RKO (cell line): Measurements from ENCODE around the gene KRTAP8-1.
A peak's percentile ranks its signal among the peaks of the same experiment; 100 is the strongest.

ENCODE experiments used
- DNase-seq: peaks from one replicate; pipeline ENCODE4 v3.0.0-alpha.2; 2016; ENCODE audit warnings: low spot score

Gene KRTAP8-1

DNA sequence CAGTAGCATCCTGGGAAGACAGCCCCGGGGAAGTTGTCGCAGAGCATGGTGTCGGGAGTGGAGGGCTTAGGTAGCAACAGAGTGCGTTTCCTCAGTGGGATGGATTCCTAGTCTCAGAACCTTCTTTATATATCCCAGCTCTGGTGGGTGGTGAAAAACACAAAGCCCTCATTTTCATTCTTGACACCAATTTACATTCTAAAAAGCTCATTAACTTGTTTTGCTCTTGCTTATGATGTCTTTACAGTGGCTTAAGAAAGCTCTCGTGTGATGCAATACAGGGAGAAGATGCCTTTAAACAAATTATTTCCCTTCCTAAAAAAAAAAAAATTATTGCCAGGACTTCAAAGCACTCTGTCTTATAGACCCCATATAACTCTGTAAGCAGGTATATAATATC lies at the start of gene KRTAP8-1:
TSS of gene KRTAP8-1 (minus strand) at position 101 of the 400 bp plus-strand sequence. CDS start at position 47, 54 bp downstream.
- DNase-seq: no peak

GRCh38 chr21:30847627-30848500 lies 34.8 kb upstream of the KRTAP8-1 start:
- DNase-seq: no peak

DNA sequence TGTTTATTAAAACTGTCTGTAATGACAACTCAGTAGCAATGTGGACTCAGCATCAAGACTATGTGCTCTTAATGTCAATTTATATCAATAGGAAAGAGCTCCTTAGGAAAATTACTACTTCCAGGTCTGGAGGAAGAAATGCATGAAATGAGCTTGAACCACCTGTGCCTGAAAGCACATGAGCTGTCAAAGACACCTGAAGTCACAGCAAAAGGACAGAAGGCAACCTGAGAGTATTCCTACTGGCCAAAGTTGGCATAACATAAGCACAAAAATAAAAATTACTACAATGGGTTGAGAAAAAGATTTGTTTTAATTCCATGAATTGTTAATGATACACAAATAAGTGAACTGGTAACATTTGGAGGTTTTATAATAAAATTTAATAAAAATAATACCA lies 29.9 kb upstream of the KRTAP8-1 start:
- DNase-seq: no peak

GRCh38 chr21:30839304-30839703 lies 26.2 kb upstream of the KRTAP8-1 start:
- peak; percentile 85 for DNase-seq

- DNase-seq: no peak
Measured at GRCh38 chr21:30838536-30838935, 25.5 kb upstream of the KRTAP8-1 start.

GRCh38 chr21:30831194-30831765 lies 18.2 kb upstream of the KRTAP8-1 start:
- DNase-seq: peak; percentile 38

- no peak for DNase-seq
Measured at GRCh38 chr21:30829659-30830058, 16.6 kb upstream of the KRTAP8-1 start, which contains the start of gene KRTAP7-1. Gene KRTAP7-1 (minus strand): TSS chr21:30829759. CDS start chr21:30829698, 61 bp downstream.

- DNase-seq: no peak
Measured at GRCh38 chr21:30818837-30819610, 6.0 kb upstream of the KRTAP8-1 start.

DNA sequence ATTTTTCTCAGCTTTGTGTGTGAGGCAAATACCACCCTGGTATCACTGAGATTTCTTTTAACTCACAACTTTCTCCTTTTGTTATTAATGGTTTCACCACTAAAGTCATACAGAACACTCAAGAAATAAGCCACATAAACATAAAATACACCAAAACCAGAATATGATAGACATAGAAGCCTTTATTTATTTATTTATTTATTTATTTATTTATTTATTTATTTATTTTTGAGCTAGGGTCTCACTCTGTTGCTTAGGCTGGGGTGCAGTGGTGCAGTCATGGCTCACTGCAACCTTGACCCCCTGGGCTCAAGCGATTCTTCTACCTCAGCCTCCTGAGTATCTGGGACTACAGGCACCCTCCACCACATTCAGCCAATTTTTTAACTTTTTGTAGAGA lies 12.5 kb downstream of the KRTAP8-1 start:
- DNase-seq: no peak

GRCh38 chr21:30793581-30794314 lies 19.3 kb downstream of the KRTAP8-1 start:
- no peak for DNase-seq

DNA sequence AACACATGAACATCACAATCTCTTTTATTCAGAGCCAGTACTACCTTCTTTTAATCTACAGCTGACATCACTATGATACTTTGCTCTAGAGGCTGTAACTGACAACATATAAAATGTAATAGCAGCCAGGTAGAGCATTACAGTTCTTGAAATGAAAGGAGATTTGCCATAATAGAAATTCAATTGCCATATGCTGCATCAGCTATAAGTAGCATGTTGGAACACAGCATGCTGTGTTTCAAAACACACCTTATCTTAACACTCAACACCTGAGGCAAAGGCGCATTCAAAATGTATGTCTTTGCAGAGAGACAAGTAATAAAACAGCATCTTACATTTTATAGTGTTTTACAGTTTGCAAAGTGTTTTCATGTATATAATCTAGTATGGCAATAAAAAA lies 33.8 kb downstream of the KRTAP8-1 start:
- no peak for DNase-seq

DNA sequence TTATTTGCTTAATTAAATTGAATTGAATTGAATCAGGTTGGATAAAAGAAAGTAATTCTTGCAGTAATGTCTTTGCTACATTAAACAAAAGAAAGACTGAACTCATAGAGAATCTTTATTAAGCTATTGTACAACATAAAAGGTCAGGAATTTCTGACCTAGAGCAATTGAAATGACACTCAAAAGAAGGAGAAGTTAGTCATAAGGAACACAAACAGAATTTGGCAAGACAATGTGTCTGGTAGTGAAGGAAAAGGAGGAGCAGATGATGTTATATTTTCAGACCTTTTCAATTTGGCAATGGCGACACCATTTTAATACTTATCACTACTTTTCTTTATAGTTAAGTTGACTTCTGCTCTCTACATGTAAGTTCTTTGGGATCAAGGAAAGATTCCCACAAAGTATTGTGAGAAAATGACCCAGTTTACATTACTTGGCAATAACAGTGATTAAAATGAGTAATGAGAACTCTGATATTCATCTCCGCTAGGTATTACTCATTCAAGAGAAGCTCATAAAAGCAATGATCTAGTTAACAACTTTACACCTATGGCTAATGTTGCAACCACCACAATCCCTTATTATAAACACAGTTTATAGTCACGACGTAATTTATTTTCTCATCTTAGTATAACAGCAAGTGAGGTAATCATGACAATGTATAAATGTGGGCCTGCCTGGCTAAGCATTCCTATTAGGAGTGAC lies 43.2 kb downstream of the KRTAP8-1 start:
- peak; percentile 1 for DNase-seq
